Ovary (tissue), 9 donors: ENCODE data around the gene IMPA2. TPM values are rescaled to one million over a fixed set of nuclear protein-coding genes. Genes with fewer than 3 reads are reported as not detected.
"Not testable (repeated sequence)": the region's sequence is repeated elsewhere in the genome, so short reads cannot be mapped to it uniquely, and the experiment has no call there.

Experiments used
- DNase-seq, 5 donors: peaks; one replicate each; pipeline ENCODE4 v3.0.0-alpha.2; 2019 to 2020
- H3K27ac ChIP-seq, 2 donors: fragments of 200-600 bp; one replicate each; pipeline versions ENCODE4 v1.5.1 to v1.8.0; 2019 to 2022
- H3K27me3 ChIP-seq: fragments of 200-600 bp; one replicate; pipeline ENCODE4 v1.8.0; 2022
- H3K36me3 ChIP-seq: fragments of 200-600 bp; sonication (generic); one replicate; pipeline ENCODE4 v1.5.1; 2019
- H3K4me1 ChIP-seq: one replicate; pipeline ENCODE4 v1.8.1; 2013; ENCODE audit warnings: mild to moderate bottlenecking, moderate library complexity; ENCODE audit not compliant: insufficient read depth
- H3K4me3 ChIP-seq: fragments of 200-600 bp; sonication (generic); one replicate; pipeline ENCODE4 v1.5.1; 2017
- H3K9me3 ChIP-seq, 2 donors: fragments of 200-600 bp in 1 of 2; sonication (generic) in 1 of 2; one replicate each; pipeline versions ENCODE4 v1.5.1 to v1.8.1; 2013 to 2019; ENCODE audit warnings: mild to moderate bottlenecking in 1 of 2, moderate library complexity in 1 of 2
- CTCF ChIP-seq, 3 donors: fragments of 450-650 bp in 2 of 3; fragments of 200-600 bp in 1 of 3; IDR thresholded peaks; one replicate each; pipeline versions ENCODE4 v1.5.1 to v1.8.0; 2016 to 2022; ENCODE audit warnings: antibody characterized with exemption in 3 of 3, mild to moderate bottlenecking in 1 of 3
- EP300 ChIP-seq: sonication (generic); formaldehyde crosslinking; IDR thresholded peaks from one replicate; pipeline ENCODE4 v1.6.1; 2017; ENCODE audit warnings: antibody characterized with exemption
- POLR2A ChIP-seq: fragments of 450-650 bp; IDR thresholded peaks from one replicate; pipeline ENCODE4 v1.6.1; 2017; ENCODE audit warnings: antibody characterized with exemption, mild to moderate bottlenecking, moderate library complexity
- WGBS, 3 donors: extraction: QIAGEN DNeasy Blood & Tissue Kit in 1 of 3; methylation state at CpG; one replicate each; pipeline versions ENCODE4 v1.1.5 to v1.1.7; 2013 to 2017; 5-methylcytosine and 5-hydroxymethylcytosine counted together
- intact Hi-C, 4 donors: fragments of 100-400 bp; cut with DNase I; formaldehyde crosslinking; loops; one replicate each; pipeline versions ENCODE4 v1.11.0 to v1.15.1; 2022 to 2023
- polyA plus RNA-seq, 2 donors: library from polyadenylated mRNA; stranded (reverse); fragments of 200-250 nt in 1 of 2; fragments of 350-450 nt in 1 of 2; fragmentation: Illumina TruSeq in 1 of 2; extraction: RNeasy Lipid Tissue Mini Kit (QIAGEN cat#74804) in 1 of 2; gene quantifications; one replicate each; pipeline ENCODE4 v1.2.3, GENCODE V29; 2013 to 2014
- total RNA-seq, 7 donors: library from RNA; depleted of rRNA in 2 of 7; stranded (reverse); fragments of >200 nt in 2 of 7; fragmentation: NEBNext Ultra II Directional in 3 of 7; extraction: Animal tissue kit (Norgen Biotek cat#: 25700) in 3 of 7; gene quantifications; one replicate each; pipeline versions ENCODE4 v1.1.0 to v1.2.4, GENCODE V29; 2016 to 2023
- donor health status: DM: no; HTN: no; CAD: no; lungs with moderate emphysema.
- donor health status: DM: no; HTN: no; CAD: no.
- donor health status: Bipolar disorder and iron deficiency.
- donor health status: DM: yes; HTN: yes; CAD: no.
- donor health status: DM: no; HTN: no; CAD: no.
- donor health status: DM: yes; HTN: yes; CAD: no.

The IMPA2 gene
- total and polyA plus RNA-seq, 9 donors, result 15.4 to 33.5 (median 21.1) TPM

GRCh38 chr18:11943551-11943950 is 37.8 kb upstream of the IMPA2 start:
- DNase-seq, result no peak
- no peaks in the 10 kb centered on the region for H3K9me3 ChIP-seq
- WGBS, 3 donors, result 78 to 91% (median 82%) methylated on average over 6 of the region's 6 CpGs
- H3K4me1 ChIP-seq, result no peaks in the 10 kb centered on the region
- intact Hi-C loops, result loop anchor here in 1 of 4 donors (10.0 kb wide), 1 partner anchor 91 kb away; no protein-coding TSS in a partner anchor
- no peak overlapping the region for H3K27ac ChIP-seq
- H3K4me3 ChIP-seq, result no peak overlapping the region
- TF ChIP-seq POLR2A (no peak), CTCF (IDR thresholded peaks at IDR 0.05) (no peak), EP300 (no peak)
- H3K27me3 ChIP-seq, result no peaks in the 10 kb centered on the region
- H3K36me3 ChIP-seq, result no peaks in the 10 kb centered on the region

GRCh38 chr18:11944252-11944651 is 37.1 kb upstream of the IMPA2 start:
- WGBS, 3 donors, result 77 to 91% (median 89%) methylated on average over 4 of the region's 4 CpGs
- H3K4me3 ChIP-seq, result no peak overlapping the region
- no peak for DNase-seq
- no peaks in the 10 kb centered on the region for H3K36me3 ChIP-seq
- intact Hi-C loops, result loop anchor here in 1 of 4 donors (10.0 kb wide), 1 partner anchor 91 kb away; no protein-coding TSS in a partner anchor
- H3K9me3 ChIP-seq, result no peaks in the 10 kb centered on the region
- no peaks in the 10 kb centered on the region for H3K4me1 ChIP-seq
- TF ChIP-seq POLR2A (no peak), EP300 (no peak), CTCF (IDR thresholded peaks at IDR 0.05) (no peak)
- H3K27me3 ChIP-seq, result no peaks in the 10 kb centered on the region
- no peak overlapping the region for H3K27ac ChIP-seq

- TF ChIP-seq POLR2A (no peak), CTCF (IDR thresholded peaks at IDR 0.05) (no peak), EP300 (no peak)
- no peaks in the 10 kb centered on the region for H3K36me3 ChIP-seq
- H3K4me3 ChIP-seq, result no peak overlapping the region
- H3K27ac ChIP-seq, result no peak overlapping the region
- H3K4me1 ChIP-seq, result no peaks in the 10 kb centered on the region
- intact Hi-C loops, result loop anchor here in 3 of 4 donors (5.0 to 10.0 kb wide), 2 partner anchors 38 to 90 kb away; partner anchors contain the start of gene IMPA2 (in 2 of the 3)
- no peaks in the 10 kb centered on the region for H3K27me3 ChIP-seq
- no peak for DNase-seq
- H3K9me3 ChIP-seq, result no peaks in the 10 kb centered on the region
- WGBS, 3 donors, result 82 to 87% (median 86%) methylated on average over 5 of the region's 5 CpGs
These were observed 36.5 kb upstream of the IMPA2 start for GRCh38 chr18:11944786-11945185.

- H3K4me1 ChIP-seq, H3K9me3 ChIP-seq, H3K27me3 ChIP-seq, H3K36me3 ChIP-seq, H3K4me3 ChIP-seq: not testable (repeated sequence)
- peak overlapping the region in 1 of 2 donors; percentile 91 for H3K27ac ChIP-seq
- DNase-seq, result peak in 2 of 5 donors; percentile 20 to 36
- WGBS, 3 donors, result 82 to 88% (median 88%) methylated on average over 22 of the region's 22 CpGs
- intact Hi-C loops, result loop anchor here (2.0 to 10.0 kb wide), 3 partner anchors 35 to 89 kb away; partner anchors contain the start of gene IMPA2 (in 3 of the 4)
These were observed 35.3 kb upstream of the IMPA2 start for GRCh38 chr18:11945834-11946659.

- Histone ChIP-seq H3K36me3 (no peaks in the 10 kb centered on the region), H3K4me3 (peak overlapping the region; percentile 48), H3K27me3 (no peaks in the 10 kb centered on the region), H3K27ac (peak overlapping the region in 1 of 2 donors; percentile 91), H3K9me3 (no peaks in the 10 kb centered on the region), H3K4me1 (no peaks in the 10 kb centered on the region)
- intact Hi-C loops, result loop anchor here (2.0 to 10.0 kb wide), 3 partner anchors 34 to 88 kb away; partner anchors contain the start of gene IMPA2 (in 3 of the 4)
- WGBS, 3 donors, result 12 to 13% (median 12%) methylated on average over 3 of the region's 3 CpGs
- DNase-seq, result peak in 2 of 5 donors; percentile 35 to 39
- TF ChIP-seq POLR2A (no peak), CTCF (IDR thresholded peaks at IDR 0.05) (no peak), EP300 (no peak)
These were observed 34.6 kb upstream of the IMPA2 start for GRCh38 chr18:11946756-11947155.
